Adrenal gland (tissue), 12 donors: ENCODE results near the gene ARFGEF2. TPM values are rescaled to one million over a fixed set of nuclear protein-coding genes. Genes with fewer than 3 reads are reported as not detected.
A peak's percentile ranks its signal among the peaks of the same experiment; 100 is the strongest.
"Not testable (repeated sequence)": the region's sequence is repeated elsewhere in the genome, so short reads cannot be mapped to it uniquely, and the experiment has no call there.

Experiments used
- DNase-seq, 7 donors: peaks; one replicate each; pipeline ENCODE4 v3.0.0-alpha.2; 2019 to 2020
- H3K27ac ChIP-seq, 5 donors: fragments of 200-600 bp; sonication (generic) in 4 of 5; 1 replicate in 3 of 5; 2 replicates in 2 of 5; pipeline versions ENCODE4 v1.5.1 to v1.8.0; 2016 to 2020; ENCODE audit warnings: mild to moderate bottlenecking in 1 of 5
- H3K27me3 ChIP-seq: fragments of 200-600 bp; 2 replicates; pipeline ENCODE4 v1.8.0; 2021
- H3K36me3 ChIP-seq, 2 donors: fragments of 200-600 bp; replicated peaks in 1 of 2; 1 replicate in 1 of 2; 2 replicates in 1 of 2; pipeline versions ENCODE4 v1.5.1 to v1.8.0; 2018 to 2022
- H3K4me1 ChIP-seq, 2 donors: fragments of 200-600 bp; replicated peaks in 1 of 2; 1 replicate in 1 of 2; 2 replicates in 1 of 2; pipeline versions ENCODE4 v1.5.1 to v1.8.0; 2018 to 2021
- H3K4me3 ChIP-seq, 4 donors: fragments of 200-600 bp; sonication (generic) in 3 of 4; one replicate each; pipeline ENCODE4 v1.5.1; 2016 to 2018
- H3K9me3 ChIP-seq, 3 donors: fragments of 200-600 bp; sonication (generic) in 1 of 3; replicated peaks in 1 of 3; 1 replicate in 2 of 3; 2 replicates in 1 of 3; pipeline versions ENCODE4 v1.5.1 to v1.8.0; 2016 to 2021
- POLR2A ChIP-seq, 2 donors: fragments of 450-650 bp; IDR thresholded peaks; one replicate each; pipeline ENCODE4 v1.6.1; 2017; ENCODE audit warnings: antibody characterized with exemption in 2 of 2, mild to moderate bottlenecking in 2 of 2, moderate library complexity in 1 of 2
- WGBS, 4 donors: extraction: QIAGEN DNeasy Blood & Tissue Kit in 2 of 4; methylation state at CpG; one replicate each; pipeline versions ENCODE4 v1.1.5 to v1.1.7; 2013 to 2017; 5-methylcytosine and 5-hydroxymethylcytosine counted together
- intact Hi-C, 2 donors: fragments of 100-400 bp; cut with DNase I; formaldehyde crosslinking; loops; one replicate each; pipeline versions ENCODE4 v1.14.1 to v1.15.0; 2022 to 2023
- polyA plus RNA-seq, 3 donors: library from polyadenylated mRNA; stranded (reverse); fragments of 200-250 nt in 2 of 3; fragments of 350-450 nt in 1 of 3; fragmentation: Illumina TruSeq in 1 of 3; extraction: RNeasy Lipid Tissue Mini Kit (QIAGEN cat#74804) in 1 of 3; gene quantifications; one replicate each; pipeline ENCODE4 v1.2.3, GENCODE V29; 2013 to 2014
- total RNA-seq, 9 donors: library from RNA; depleted of rRNA in 4 of 9; stranded (reverse); fragments of >200 nt in 4 of 9; fragments of 120-200 nt in 1 of 9; fragmentation: NEBNext Ultra II Directional in 1 of 9; extraction: Animal tissue kit (Norgen Biotek cat#: 25700) in 1 of 9; gene quantifications; one replicate each; pipeline versions ENCODE4 v1.1.0 to v1.2.4, GENCODE V29; 2013 to 2023
- TF ChIP-seq, protein P1 (sequence below), 6 experiments: fragments of 450-650 bp in 4 of 6; fragments of 200-600 bp in 2 of 6; sonication (generic) in 1 of 6; IDR thresholded peaks; 1 replicate in 5 of 6; 2 replicates in 1 of 6; pipeline versions ENCODE4 v1.5.1 to v1.8.0; 2016 to 2021; ENCODE audit warnings: antibody characterized with exemption in 6 of 6, mild to moderate bottlenecking in 2 of 6, moderate library complexity in 1 of 6
- donor health status: healthy with polysubstance abuse.
- donor health status: Bipolar disorder and iron deficiency.
- donor health status: DM: yes; HTN: yes; CAD: no.
- donor health status: DM: no; HTN: no; CAD: no.
- donor health status: DM: no; HTN: no; CAD: no.
- donor health status: DM: yes; HTN: yes; CAD: no.

The ARFGEF2 gene
- total and polyA plus RNA-seq, 12 donors, result 17.1 to 128 (median 69.3) TPM

DNA sequence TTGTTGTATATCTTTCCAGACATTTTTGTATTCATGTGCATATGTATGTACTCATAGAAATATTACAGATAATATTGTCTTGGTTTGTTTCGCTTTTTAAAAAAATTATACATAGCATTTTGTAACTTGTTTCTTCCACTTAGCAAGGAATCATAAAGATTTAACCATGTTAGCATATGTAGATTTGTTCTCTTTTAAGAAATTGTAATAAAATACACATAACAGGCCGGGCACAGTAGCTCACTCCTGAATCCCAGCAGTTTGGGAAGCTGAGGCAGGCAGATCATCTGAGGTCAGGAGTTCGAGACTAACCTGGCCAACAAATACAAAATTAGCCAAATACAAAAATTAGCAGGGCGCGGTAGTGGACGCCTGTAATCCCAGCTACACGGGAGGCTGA, 80.2 kb downstream of the ARFGEF2 start:
- TF ChIP-seq, protein P1, sequence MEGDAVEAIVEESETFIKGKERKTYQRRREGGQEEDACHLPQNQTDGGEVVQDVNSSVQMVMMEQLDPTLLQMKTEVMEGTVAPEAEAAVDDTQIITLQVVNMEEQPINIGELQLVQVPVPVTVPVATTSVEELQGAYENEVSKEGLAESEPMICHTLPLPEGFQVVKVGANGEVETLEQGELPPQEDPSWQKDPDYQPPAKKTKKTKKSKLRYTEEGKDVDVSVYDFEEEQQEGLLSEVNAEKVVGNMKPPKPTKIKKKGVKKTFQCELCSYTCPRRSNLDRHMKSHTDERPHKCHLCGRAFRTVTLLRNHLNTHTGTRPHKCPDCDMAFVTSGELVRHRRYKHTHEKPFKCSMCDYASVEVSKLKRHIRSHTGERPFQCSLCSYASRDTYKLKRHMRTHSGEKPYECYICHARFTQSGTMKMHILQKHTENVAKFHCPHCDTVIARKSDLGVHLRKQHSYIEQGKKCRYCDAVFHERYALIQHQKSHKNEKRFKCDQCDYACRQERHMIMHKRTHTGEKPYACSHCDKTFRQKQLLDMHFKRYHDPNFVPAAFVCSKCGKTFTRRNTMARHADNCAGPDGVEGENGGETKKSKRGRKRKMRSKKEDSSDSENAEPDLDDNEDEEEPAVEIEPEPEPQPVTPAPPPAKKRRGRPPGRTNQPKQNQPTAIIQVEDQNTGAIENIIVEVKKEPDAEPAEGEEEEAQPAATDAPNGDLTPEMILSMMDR (IDR thresholded peaks at IDR 0.05), result no peak
- no peak for TF ChIP-seq POLR2A (IDR thresholded peaks at IDR 0.05)
- Histone ChIP-seq H3K4me1 (peaks cover 0 to 16% of the 10 kb centered on the region in 2 donors), H3K27me3 (no peaks in the 10 kb centered on the region), H3K4me3 (no peak overlapping the region), H3K9me3 (no peaks in the 10 kb centered on the region), H3K36me3 (peaks cover 0 to 60% of the 10 kb centered on the region in 2 donors), H3K27ac (peak overlapping the region in 1 of 5 donors; percentile 82)
- WGBS, 4 donors, result 95 to 97% (median 96%) methylated on average over 7 of the region's 7 CpGs
- no peak for DNase-seq
- intact Hi-C loops, result no loop called here

DNA sequence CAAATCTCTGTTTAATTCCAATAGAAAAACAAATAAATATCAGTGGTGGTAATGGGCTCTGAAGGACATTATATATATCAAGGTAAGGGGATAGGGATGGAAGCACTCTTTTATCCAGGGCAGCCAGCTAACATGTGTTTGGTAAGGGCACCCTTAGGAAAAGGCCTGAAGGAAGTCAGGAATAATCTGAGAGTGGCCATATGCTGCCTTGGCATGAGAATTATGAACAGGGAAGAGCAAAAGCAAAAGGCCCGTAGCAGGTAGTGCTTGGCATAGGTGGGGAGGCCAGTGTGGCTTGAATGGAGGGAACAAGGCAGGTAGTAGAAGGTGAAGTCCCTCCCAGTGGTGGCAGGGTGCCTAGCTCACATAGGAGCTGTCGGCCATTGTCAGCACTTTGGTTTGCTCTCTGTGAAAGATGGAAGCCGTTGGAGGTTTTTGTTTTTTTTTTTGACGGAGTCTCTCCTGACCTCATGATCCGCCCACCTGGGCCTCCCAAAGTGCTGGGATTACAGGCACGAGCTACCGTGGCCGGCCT, 85.0 kb downstream of the ARFGEF2 start:
- Histone ChIP-seq H3K4me3 (no peak overlapping the region), H3K4me1 (peaks cover 14 to 26% of the 10 kb centered on the region in 2 donors), H3K27ac (no peak overlapping the region), H3K36me3 (peaks cover 0 to 51% of the 10 kb centered on the region in 2 donors), H3K9me3 (no peaks in the 10 kb centered on the region), H3K27me3 (no peaks in the 10 kb centered on the region)
- intact Hi-C loops, result no loop called here
- 81 to 95% (median 91%) methylated on average over 8 of the region's 8 CpGs for WGBS, 4 donors
- DNase-seq, result peak in 1 of 7 donors; percentile 10
- TF ChIP-seq, protein P1 (IDR thresholded peaks at IDR 0.05), result no peak
- no peak for TF ChIP-seq POLR2A (IDR thresholded peaks at IDR 0.05)

DNA sequence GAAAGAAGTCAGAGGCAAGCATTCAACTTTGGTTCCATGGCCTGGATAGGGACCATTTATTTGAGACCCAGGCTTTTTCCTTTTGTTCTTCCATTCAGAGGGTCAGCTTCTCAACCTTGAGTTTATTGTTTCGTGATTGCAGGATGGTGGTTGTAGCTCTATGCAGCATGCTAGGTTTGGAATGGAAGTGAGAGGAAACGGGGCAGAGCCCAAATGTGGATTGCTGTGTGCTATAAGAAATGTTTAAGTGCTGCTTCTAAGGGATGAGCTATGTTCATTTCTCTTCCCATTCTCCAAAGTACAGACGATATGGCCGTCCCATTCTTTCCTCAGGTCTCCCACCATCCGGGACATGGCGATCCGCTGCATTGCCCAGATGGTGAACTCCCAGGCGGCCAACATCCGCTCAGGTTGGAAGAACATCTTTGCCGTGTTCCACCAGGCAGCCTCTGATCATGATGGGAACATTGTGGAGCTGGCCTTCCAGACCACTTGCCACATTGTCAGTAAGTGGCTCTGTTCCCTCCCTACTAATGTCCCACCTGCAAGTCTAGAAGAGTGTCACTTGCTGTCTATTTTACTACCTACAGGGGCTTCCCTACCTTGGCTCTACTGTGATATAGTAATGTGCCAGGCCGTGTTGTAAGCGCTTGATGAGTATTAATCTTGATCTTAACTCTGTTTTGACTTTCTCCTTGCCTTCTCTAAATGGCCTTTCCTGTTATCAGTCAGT, 88.6 kb downstream of the ARFGEF2 start:
- Histone ChIP-seq H3K27ac (peak overlapping the region in 4 of 5 donors; percentile 4 to 73 (median 43)), H3K4me3 (no peak overlapping the region)
- WGBS, 4 donors, result 83 to 88% (median 85%) methylated on average over 12 of the region's 12 CpGs

DNA sequence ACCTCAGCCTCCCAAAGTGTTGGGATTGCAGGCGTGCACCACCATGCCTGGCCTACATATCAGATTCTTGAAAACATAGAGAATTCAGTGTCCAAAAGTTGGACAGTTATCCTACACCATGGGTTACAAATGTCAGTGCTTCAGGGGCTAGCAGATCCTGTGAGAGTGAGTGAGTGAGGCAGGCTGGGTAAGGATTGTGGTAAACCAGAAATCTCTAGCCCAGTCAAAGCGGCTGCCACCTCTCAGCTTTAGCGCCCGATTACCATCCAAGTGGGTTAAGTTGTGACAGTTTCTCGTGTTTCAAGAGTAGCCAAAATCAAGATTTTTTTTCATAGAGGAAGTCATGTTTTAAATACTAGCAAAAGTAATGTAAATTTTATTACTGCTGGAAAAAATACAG, 102.7 kb downstream of the ARFGEF2 start:
- 93 to 97% (median 95%) methylated on average over 5 of the region's 5 CpGs for WGBS, 4 donors
- intact Hi-C loops, result no loop called here
- Histone ChIP-seq H3K27ac (no peak overlapping the region), H3K36me3 (peaks cover 0 to 87% of the 10 kb centered on the region in 2 donors), H3K27me3 (no peaks in the 10 kb centered on the region), H3K4me1 (no peaks in the 10 kb centered on the region), H3K9me3 (no peaks in the 10 kb centered on the region), H3K4me3 (no peak overlapping the region)
- TF ChIP-seq, protein P1 (IDR thresholded peaks at IDR 0.05), result no peak
- TF ChIP-seq POLR2A (IDR thresholded peaks at IDR 0.05), result no peak
- no peak for DNase-seq

More for the DNA sequence above, 88.6 kb downstream of the ARFGEF2 start:
- H3K36me3 ChIP-seq, result peaks cover 0 to 82% of the 10 kb centered on the region in 2 donors
- no peaks in the 10 kb centered on the region for H3K27me3 ChIP-seq
- intact Hi-C loops, result no loop called here
- no peak for DNase-seq
- peaks cover 14 to 17% of the 10 kb centered on the region in 2 donors for H3K4me1 ChIP-seq
- TF ChIP-seq POLR2A (IDR thresholded peaks at IDR 0.05), result no peak
- TF ChIP-seq, protein P1 (IDR thresholded peaks at IDR 0.05), result no peak
- no peaks in the 10 kb centered on the region for H3K9me3 ChIP-seq

GRCh38 chr20:49028177-49028576, 106.7 kb downstream of the ARFGEF2 start:
- H3K4me3 ChIP-seq, DNase-seq, H3K27me3 ChIP-seq, intact Hi-C loops, H3K9me3 ChIP-seq, H3K27ac ChIP-seq: not testable (repeated sequence)
- H3K4me1 ChIP-seq, result peaks cover 9 to 12% of the 10 kb centered on the region in 2 donors
- 97 to 100% (median 99%) methylated on average over 2 of the region's 2 CpGs for WGBS, 4 donors
- peaks cover 0 to 78% of the 10 kb centered on the region in 2 donors for H3K36me3 ChIP-seq
